GM12892 (cell line): ENCODE data around the gene VAV2.

Source experiments
- POLR2A ChIP-seq: IDR thresholded peaks from 2 replicates; pipeline ENCODE4 v1.6.1; 2011; ENCODE audit warnings: low read depth, low read length, control low read depth
- POLR2AphosphoS5 ChIP-seq: IDR thresholded peaks from 2 replicates; pipeline ENCODE4 v1.6.1; 2011; ENCODE audit warnings: low read depth, low read length, control low read depth
- TAF1 ChIP-seq: IDR thresholded peaks from 2 replicates; pipeline ENCODE4 v1.6.1; 2011; ENCODE audit warnings: low read depth, mild to moderate bottlenecking, control low read depth, low read length, borderline replicate concordance

DNA sequence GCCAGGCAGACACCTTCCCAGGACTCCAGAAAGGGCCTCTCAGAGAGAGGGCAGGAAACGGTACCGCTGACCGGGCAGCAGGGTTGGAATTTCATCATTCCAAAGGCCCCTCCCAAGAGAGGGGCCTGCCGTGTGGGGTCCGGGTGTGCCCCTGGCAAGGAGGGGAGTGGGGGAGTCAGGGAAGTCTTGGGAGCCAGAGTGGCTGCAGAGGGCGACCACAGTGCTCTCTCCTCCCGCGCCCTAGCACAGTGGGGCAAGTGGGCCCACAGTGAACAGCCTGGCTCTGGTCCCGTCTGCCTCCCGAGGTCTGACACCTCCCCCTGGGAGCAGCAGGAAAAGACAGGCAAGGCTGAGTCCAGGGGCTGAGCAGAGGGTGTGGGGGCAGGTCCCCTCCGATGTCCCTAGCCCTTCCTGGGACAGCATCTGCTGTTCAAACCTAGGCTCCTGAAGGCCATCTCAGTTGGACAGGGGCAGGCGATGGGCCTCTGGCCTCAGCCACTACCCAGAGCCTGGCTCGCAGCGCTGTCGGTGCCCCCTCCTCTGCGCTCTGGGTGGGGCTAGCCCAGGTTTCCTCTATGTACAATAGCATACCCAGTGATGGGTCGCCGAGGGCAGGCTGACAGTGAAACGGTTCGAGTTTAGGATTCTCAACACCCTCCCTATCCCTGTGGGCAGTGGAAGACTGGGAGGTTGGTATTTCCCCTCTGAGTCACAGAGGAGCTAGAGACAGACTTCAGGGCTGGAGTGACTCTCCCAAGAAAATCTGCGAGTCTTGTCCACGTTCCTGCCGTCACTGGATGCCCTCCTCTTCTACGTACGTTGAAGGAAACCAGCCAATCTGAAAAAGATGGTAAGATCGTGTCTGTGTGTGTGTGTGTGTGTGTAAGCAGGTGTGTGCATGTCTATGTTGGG lies 228.6 kb downstream of the VAV2 start:
- TF ChIP-seq POLR2A (no peak), POLR2AphosphoS5 (no peak), TAF1 (no peak)
